K562 (cell line): ENCODE results near the gene NME7. TPM values are rescaled to one million over a fixed set of nuclear protein-coding genes. Genes with fewer than 3 reads are reported as not detected.
A peak's percentile ranks its signal among the peaks of the same experiment; 100 is the strongest.

Experiments used
- ATAC-seq: fragments of 200-7000 bp; cut with Tn5 transposase; 3 replicates; pipeline ENCODE4 v1.9.1; 2020; ENCODE audit warnings: moderate library complexity
- BruUV-seq: library from RNA; stranded (reverse); fragments of 400-500 nt; replicated peaks from 2 replicates; lab custom pipeline; 2021; lab: Mats Ljungman, UMichigan
- CTCF ChIA-PET: fragments of 300-600 bp; formaldehyde crosslinking; extraction: SDS; loops from one replicate; lab custom pipeline; 2021; ENCODE audit warnings: low intra/inter-chr PET ratio; lab: Yijun Ruan, JAX
- POLR2A ChIA-PET: fragments of 300-600, 350-650 bp; sonication (Branson Sonifier 250); formaldehyde crosslinking; extraction: SDS; loops from one replicate; lab custom pipeline; 2021; ENCODE audit warnings: antibody characterized with exemption, inconsistent platforms; lab: Yijun Ruan, JAX
- DNase-seq, 4 experiments: peaks; one replicate each; pipeline versions ENCODE4 v3.0.0 to v3.0.0-alpha.2; 2011 to 2018; ENCODE audit warnings: low spot score in 3 of 4, mixed read lengths in 3 of 4; ENCODE audit errors: extremely low read depth in 1 of 4
- FAIRE-seq: peaks from 2 replicates; lab custom pipeline; 2011; peaks lifted over from hg19 to GRCh38; lab: Jason Lieb, UNC
- H2AFZ ChIP-seq: 2 replicates; pipeline ENCODE4 v1.6.0; 2011; ENCODE audit warnings: low read depth, low read length, control low read depth, inconsistent platforms
- H3K27ac ChIP-seq: fragments of 200-600 bp; 3 replicates; pipeline ENCODE4 v1.8.0; 2011; ENCODE audit warnings: low read depth, mild to moderate bottlenecking, control low read depth, inconsistent platforms, low read length, moderate library complexity, mixed read lengths; ENCODE audit errors: extremely low read depth
- H3K27me3 ChIP-seq, 2 experiments: fragments of 300-600 bp in 1 of 2; 2 replicates in 1 of 2; 3 replicates in 1 of 2; pipeline versions ENCODE4 v1.6.0 to v1.8.0; 2011; ENCODE audit warnings: inconsistent platforms in 2 of 2, low read length in 2 of 2, mild to moderate bottlenecking in 1 of 2, mixed read lengths in 1 of 2, moderate library complexity in 1 of 2; ENCODE audit not compliant: control insufficient read depth in 2 of 2, insufficient read depth in 2 of 2
- H3K36me3 ChIP-seq: fragments of 300-600 bp; 3 replicates; pipeline ENCODE4 v1.8.0; 2011; ENCODE audit warnings: mild to moderate bottlenecking, low read length, inconsistent platforms; ENCODE audit not compliant: control insufficient read depth, insufficient read depth
- H3K4me1 ChIP-seq, 2 experiments: fragments of 200-600 bp in 1 of 2; replicated peaks in 1 of 2; 2 replicates in 1 of 2; 3 replicates in 1 of 2; pipeline versions ENCODE4 v1.5.1 to v1.8.0; 2011; ENCODE audit warnings: inconsistent platforms in 2 of 2, low read length in 2 of 2, mild to moderate bottlenecking in 1 of 2, mixed read lengths in 1 of 2, moderate library complexity in 1 of 2; ENCODE audit not compliant: control insufficient read depth in 2 of 2, insufficient read depth in 2 of 2
- H3K4me2 ChIP-seq: 2 replicates; pipeline ENCODE4 v1.6.1; 2011; ENCODE audit warnings: low read length, control low read depth, inconsistent platforms, mixed read lengths; ENCODE audit not compliant: insufficient read depth
- H3K4me3 ChIP-seq: fragments of 200-600 bp; sonication (generic), shearing (Covaris generic); 2 replicates; pipeline ENCODE4 v1.5.1; 2016; ENCODE audit warnings: control low read depth, inconsistent platforms
- H3K79me2 ChIP-seq: fragments of 200-600 bp; 3 replicates; pipeline ENCODE4 v1.8.0; 2011; ENCODE audit warnings: low read length, inconsistent platforms; ENCODE audit not compliant: control insufficient read depth, insufficient read depth
- H3K9ac ChIP-seq, 2 experiments: 2 replicates each; pipeline versions ENCODE4 v1.6.0 to v1.6.1; 2011; ENCODE audit warnings: low read depth in 2 of 2, low read length in 2 of 2, control low read depth in 1 of 2, inconsistent platforms in 1 of 2, mild to moderate bottlenecking in 1 of 2, mixed read lengths in 1 of 2; ENCODE audit not compliant: insufficient read depth in 1 of 2
- H3K9me1 ChIP-seq: one replicate; pipeline ENCODE4 v1.6.0; 2011; ENCODE audit warnings: inconsistent platforms, mild to moderate bottlenecking, low read length, moderate library complexity; ENCODE audit not compliant: control insufficient read depth, insufficient read depth
- H3K9me3 ChIP-seq: replicated peaks from 2 replicates; pipeline ENCODE4 v1.5.1; 2011; ENCODE audit warnings: low read depth, low read length, inconsistent platforms; ENCODE audit not compliant: control insufficient read depth, insufficient read depth
- H4K20me1 ChIP-seq: replicated peaks from 2 replicates; pipeline ENCODE4 v1.6.1; 2011; ENCODE audit warnings: low read length, inconsistent platforms, mixed read lengths; ENCODE audit not compliant: control insufficient read depth, insufficient read depth
- CXXC5 ChIP-seq: fragments of 250-450 bp; sonication (Bioruptor Pico); IDR thresholded peaks from 2 replicates; pipeline ENCODE4 v1.8.0; 2022; ENCODE audit warnings: inconsistent platforms, mild to moderate bottlenecking, moderate library complexity
- ELF4 ChIP-seq: fragments of 450-650 bp; formaldehyde crosslinking; IDR thresholded peaks from 2 replicates; pipeline ENCODE4 v1.4.0; 2022; ENCODE audit warnings: missing genetic modification characterization
- ETS2 ChIP-seq: IDR thresholded peaks from 2 replicates; pipeline ENCODE4 v1.6.1; 2016; ENCODE audit warnings: borderline replicate concordance, missing genetic modification characterization, mild to moderate bottlenecking, moderate library complexity, missing compliant biosample characterization; ENCODE audit not compliant: poor library complexity, severe bottlenecking
- GABPB1 ChIP-seq: sonication (generic); formaldehyde crosslinking; IDR thresholded peaks from 2 replicates; pipeline ENCODE4 v1.8.0; 2022; ENCODE audit warnings: mild to moderate bottlenecking, missing genetic modification reagents
- STAG1 ChIP-seq: sonication (generic); formaldehyde crosslinking; IDR thresholded peaks from 2 replicates; pipeline ENCODE4 v1.5.0; 2020; ENCODE audit warnings: missing genetic modification reagents, borderline replicate concordance
- XRCC5 ChIP-seq: fragments of 200-400 bp; formaldehyde crosslinking; IDR thresholded peaks from 2 replicates; pipeline ENCODE4 v1.6.1; 2017; ENCODE audit warnings: low read depth, mild to moderate bottlenecking, low read length
- ZBED1 ChIP-seq: IDR thresholded peaks from 2 replicates; pipeline ENCODE4 v1.6.1; 2014
- ZBTB40 ChIP-seq, 2 experiments: fragments of 450-650 bp in 1 of 2; sonication (generic) in 1 of 2; formaldehyde crosslinking in 1 of 2; IDR thresholded peaks; 2 replicates each; pipeline versions ENCODE4 v1.7.1 to v1.9.0; 2016 to 2022; ENCODE audit warnings: inconsistent platforms in 1 of 2, mild to moderate bottlenecking in 1 of 2, missing genetic modification reagents in 1 of 2
- ZBTB43 ChIP-seq: sonication (generic); formaldehyde crosslinking; IDR thresholded peaks from 2 replicates; pipeline ENCODE4 v1.8.0; 2023; ENCODE audit warnings: mild to moderate bottlenecking, missing genetic modification reagents
- ZFP30 ChIP-seq: fragments of 250-450 bp; sonication (Bioruptor Pico); IDR thresholded peaks from 2 replicates; pipeline ENCODE4 v1.8.0; 2022; ENCODE audit warnings: moderate library complexity, mild to moderate bottlenecking, inconsistent platforms, borderline replicate concordance
- WGBS: fragments of 100-300 bp; shearing (Covaris generic); methylation state at CpG from one replicate; pipeline ENCODE4 v1.1.6; 2016; ENCODE audit warnings: low coverage, mixed read lengths; ENCODE audit not compliant: insufficient coverage; ENCODE audit errors: missing lambda C conversion rate; 5-methylcytosine and 5-hydroxymethylcytosine counted together
- in situ Hi-C: fragments of 300-500 bp; cut with MboI; formaldehyde crosslinking; loops from 4 replicates; pipeline ENCODE4 v1.15.0; 2018; ENCODE audit warnings: inconsistent platforms, mixed read lengths
- intact Hi-C: fragments of 100-400 bp; cut with micrococcal nuclease; formaldehyde crosslinking; loops from 2 replicates; pipeline ENCODE4 v1.14.2; 2022
- polyA plus RNA-seq, 8 experiments: library from polyadenylated mRNA; depleted of rRNA in 4 of 8; stranded (reverse) in 5 of 8; unstranded in 3 of 8; fragments of >200 nt; fragmentation: Nextera tagmentation in 2 of 8; fragmentation: Illumina TruSeq in 1 of 8; extraction: Ambion mirVana in 2 of 8; extraction: Trizol in 1 of 8; gene quantifications; 2 replicates each; pipeline versions ENCODE4 v1.2.1 to v1.2.3, GENCODE V29; 2011 to 2014; ENCODE audit warnings: inconsistent platforms in 1 of 8, missing spikeins in 1 of 8
- total RNA-seq, 7 experiments: library from RNA; depleted of rRNA in 6 of 7; stranded (reverse); fragments of >200 nt in 6 of 7; fragmentation: Illumina TruSeq in 2 of 7; extraction: Trizol in 2 of 7; gene quantifications; 2 replicates each; pipeline versions ENCODE4 v1.2.1 to v1.2.3, GENCODE V29; 2011 to 2021; ENCODE audit warnings: low replicate concordance in 1 of 7

NME7 gene
- total and polyA plus RNA-seq, 9 of the 15 experiments (the other 6 are each of a cell fraction or from before 2014, with no cell fraction given): 7.9 to 43.2 (median 23.9) TPM

DNA sequence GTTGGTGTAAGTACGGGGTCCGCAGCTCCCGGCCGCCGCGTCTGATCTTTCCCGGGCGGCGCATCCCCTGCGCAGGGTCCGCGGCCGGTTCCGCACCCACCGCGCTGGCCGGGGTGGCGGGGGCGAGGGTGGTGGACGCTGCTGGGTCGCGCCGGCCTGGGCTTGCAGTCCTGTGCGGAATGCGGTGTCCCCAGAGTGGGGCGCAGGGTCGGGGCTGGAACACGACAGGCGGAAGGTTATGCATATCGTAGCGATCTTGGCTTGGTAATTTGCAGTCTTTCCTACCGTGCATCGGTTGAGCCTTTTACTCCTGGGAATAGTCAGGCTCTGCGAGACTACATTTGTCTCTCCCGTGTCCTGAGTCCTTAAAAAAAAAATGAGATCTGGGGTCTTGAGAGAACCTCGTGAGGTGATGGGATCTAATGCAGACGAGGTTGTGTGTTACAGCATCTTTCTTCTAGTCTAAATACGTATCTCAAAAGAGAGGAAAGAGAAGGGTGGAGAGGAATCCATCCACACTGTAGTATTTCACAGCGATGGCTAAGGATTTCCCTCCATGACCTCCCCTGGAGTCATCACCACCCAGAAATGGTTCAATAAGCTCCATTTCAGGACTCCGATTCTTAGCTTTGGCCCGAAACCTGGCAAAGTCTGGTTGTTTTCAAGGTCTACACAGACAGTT is 260.5 kb downstream of the NME7 start:
- Histone ChIP-seq H3K4me1 (peaks cover 3 to 18% of the 10 kb centered on the region in 2 experiments; a peak in 4 of 5 replicates), H3K27me3 (peaks cover 15 to 40% of the 10 kb centered on the region in 2 experiments), H3K79me2 (no peaks in the 10 kb centered on the region), H3K27ac (no peak overlapping the region), H3K4me2 (peak overlapping the region; percentile 82), H3K9ac (peak overlapping the region; percentile 44 to 94; a peak in 3 of 4 replicates), H3K9me3 (no peaks in the 10 kb centered on the region), H3K36me3 (no peaks in the 10 kb centered on the region), H4K20me1 (no peaks in the 10 kb centered on the region), H3K4me3 (peak overlapping the region; percentile 66), H2AFZ (peak overlapping the region; percentile 86), H3K9me1 (no peaks in the 10 kb centered on the region)
- POLR2A ChIA-PET: interaction anchor here (0.6 to 2.0 kb wide), 7 partner anchors 10 to 384 kb away, joined by 3 to 5 read pairs (median 3); no protein-coding TSS in a partner anchor
- CTCF ChIA-PET: interaction anchor here (0.6 kb wide), 1 partner anchor 28 kb away, joined by 5 read pairs; no protein-coding TSS in a partner anchor
- DNase-seq: peak; percentile 22 to 36 (median 30)
- WGBS: 5% methylated on average over 41 of the region's 41 CpGs
- in situ Hi-C loops: no loop called here
- peak; percentile 59 for FAIRE-seq
- intact Hi-C loops: loop anchor here (5.0 to 10.0 kb wide), 2 partner anchors 438 to 660 kb away; no protein-coding TSS in a partner anchor
- BruUV-seq: TSS peak; percentile 52
- ATAC-seq: peak; percentile 8
- TF ChIP-seq CXXC5 (peak; percentile 9; the same call in 1 of the 2 replicates), ETS2 (tag) (no peak), ZBED1 (no peak), ZBTB43 (CRISPR knock-in tag) (0 out of 2 replicates have a peak, but pooled peaks have one; percentile 12), STAG1 (CRISPR knock-in tag) (0 out of 2 replicates have a peak, but pooled peaks have one; percentile 20), ELF4 (CRISPR knock-in tag) (no peak), ZBTB40 (IDR thresholded peaks at IDR 0.05) (no peak), ZBTB40 (CRISPR knock-in tag; IDR thresholded peaks at IDR 0.05) (no peak), XRCC5 (0 out of 2 replicates have a peak, but pooled peaks have one; percentile 18), GABPB1 (CRISPR knock-in tag) (no peak), ZFP30 (CRISPR knock-in tag) (no peak)
